Inflammatory macrophage treated with lipopolysaccharide for 1 hour (primary cell): ENCODE data around the gene DHX8.

Source experiments
- DNase-seq, 2 donors: peaks; one replicate each; pipeline ENCODE4 v3.0.0-alpha.2; 2020 to 2022

Gene DHX8

DNA sequence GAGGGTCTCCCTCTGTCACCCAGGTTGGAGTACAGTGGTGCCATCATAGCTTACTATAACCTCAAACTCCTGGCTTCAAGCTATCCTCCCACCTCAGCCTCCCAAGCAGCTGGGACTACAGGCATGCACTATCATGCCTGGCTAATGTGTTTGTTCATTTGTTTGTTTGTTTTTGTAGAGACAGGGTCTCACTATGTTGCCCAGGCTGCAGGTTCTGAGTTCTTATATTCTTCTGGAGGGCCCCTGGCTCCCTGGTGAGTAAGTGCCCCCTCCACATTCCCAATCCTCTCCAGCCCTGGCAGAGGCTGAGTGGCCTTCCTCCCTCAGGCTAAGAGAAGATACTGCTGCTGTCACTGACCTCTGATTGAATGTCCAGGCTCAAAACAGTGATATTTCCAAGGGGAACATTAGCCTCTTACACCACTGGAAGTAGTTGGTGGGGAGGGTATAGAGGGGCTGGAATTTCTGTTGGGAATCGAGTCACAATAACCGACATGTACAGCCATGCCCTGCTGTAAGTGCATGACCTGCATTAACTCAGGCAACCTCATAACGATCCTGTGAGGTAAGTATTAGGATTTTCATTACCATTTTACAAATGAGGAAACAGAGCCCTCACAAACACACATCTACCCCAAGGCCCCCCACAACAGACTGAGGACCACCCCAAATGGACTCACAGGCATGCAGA, 65.1 kb downstream of the DHX8 start:
- no peak for DNase-seq

DNA sequence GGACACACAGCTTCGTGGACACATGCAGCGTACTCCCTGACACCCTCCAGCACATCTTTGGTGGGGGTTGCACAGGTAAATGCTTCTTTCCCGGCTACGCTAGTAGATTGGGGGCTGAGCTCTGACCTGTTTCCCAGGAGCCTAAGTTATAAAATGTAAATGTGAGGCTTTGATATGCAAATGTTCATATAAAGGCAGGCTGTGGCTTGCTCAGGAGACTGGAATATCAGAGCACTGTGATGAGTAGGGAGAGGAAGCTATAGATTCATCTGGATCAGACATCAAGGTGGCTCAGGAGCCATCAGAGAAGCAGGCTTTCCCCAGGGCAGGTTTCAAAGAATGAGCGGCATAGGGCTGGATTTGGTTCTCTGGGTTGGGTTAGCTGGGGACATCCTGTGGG, 65.7 kb downstream of the DHX8 start:
- DNase-seq, result no peak

DNA sequence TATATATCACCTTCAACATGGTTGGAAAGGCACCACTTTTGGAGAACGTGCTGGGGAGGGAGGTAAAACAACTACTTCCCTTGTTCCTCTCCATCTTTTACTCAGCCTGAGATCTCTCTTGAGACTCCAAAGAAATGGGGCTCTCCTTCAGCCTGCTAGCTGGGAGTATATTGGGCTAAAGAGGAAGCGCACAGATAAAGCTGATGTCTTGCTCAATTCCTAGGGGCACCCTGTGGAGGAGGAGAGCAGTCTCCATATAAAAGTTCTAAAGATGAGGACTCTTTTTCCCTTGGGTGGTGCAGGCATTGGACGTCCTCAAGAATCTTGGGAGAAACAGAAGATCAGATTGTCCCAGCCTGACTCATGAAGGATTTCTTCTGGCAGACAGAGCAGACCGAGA, 67.0 kb downstream of the DHX8 start:
- peak; percentile 18 to 36 for DNase-seq

DNA sequence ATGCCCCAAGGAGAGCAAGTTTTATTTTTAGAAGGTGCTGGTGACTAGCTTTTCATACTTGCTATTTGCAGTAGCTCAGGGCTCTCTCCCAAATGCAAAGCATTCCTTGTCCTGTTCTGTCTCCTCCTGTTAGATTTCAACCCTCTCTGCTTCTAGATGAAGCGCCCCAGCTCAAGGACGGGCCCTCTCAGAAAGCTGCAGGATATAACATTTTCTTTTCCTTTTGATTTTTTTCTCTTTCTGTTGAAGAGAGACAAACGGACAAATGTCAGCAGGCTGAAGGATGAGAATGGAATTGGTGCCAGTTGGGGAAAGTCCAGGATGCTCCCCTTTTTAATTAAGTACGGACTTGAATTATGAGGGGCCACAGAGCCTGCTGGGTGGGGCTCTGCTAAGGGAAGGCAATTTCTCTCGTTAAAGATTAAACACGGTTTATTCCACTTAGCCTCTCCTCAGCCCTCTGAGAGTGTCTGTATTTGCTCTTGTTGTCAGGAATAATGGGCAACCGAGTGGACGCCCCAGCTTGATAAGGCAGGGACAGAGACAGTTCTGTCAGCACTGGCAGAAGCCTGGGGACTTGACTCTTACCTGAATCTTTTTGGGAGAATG, 68.6 kb downstream of the DHX8 start:
- DNase-seq, result no peak

DNA sequence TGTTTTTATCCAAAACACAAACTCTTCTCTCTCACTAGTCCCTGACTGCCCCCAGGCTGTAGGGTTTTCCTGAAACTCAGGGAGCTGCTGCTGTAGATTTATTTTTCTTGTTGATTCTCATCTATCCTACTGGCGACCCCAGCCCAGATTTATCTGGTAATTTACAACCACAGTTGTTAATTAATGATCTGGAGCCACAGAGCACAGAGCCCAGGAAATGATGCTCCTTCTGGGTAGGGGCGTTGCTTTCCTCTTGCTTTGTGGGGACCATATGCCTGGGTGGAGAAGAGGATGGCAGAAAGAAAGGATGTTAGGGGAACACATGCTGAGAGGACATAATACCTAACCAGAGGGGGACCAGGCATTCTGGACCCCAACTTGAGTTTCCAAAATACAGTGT, 69.8 kb downstream of the DHX8 start:
- DNase-seq, result no peak

DNA sequence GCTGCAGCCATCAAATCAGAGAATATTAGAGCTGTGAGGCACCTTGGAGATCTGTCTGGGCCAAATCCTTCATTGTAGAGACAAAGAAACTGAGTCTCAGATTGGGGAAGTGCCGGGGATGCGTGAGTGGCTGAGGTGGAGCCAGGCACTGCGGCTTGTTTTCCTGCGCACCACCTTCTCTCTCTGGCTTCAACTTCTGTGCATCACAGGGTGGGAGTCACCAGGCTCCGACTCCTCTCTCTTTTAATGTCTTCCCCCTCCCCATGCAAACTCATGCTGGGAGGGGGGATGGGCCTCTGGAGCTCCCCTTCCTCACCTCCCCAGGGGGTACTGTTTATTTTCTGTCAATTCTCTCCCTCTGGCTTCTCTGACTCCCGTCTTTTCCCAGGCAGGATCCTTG, 71.1 kb downstream of the DHX8 start:
- DNase-seq, result no peak

DNA sequence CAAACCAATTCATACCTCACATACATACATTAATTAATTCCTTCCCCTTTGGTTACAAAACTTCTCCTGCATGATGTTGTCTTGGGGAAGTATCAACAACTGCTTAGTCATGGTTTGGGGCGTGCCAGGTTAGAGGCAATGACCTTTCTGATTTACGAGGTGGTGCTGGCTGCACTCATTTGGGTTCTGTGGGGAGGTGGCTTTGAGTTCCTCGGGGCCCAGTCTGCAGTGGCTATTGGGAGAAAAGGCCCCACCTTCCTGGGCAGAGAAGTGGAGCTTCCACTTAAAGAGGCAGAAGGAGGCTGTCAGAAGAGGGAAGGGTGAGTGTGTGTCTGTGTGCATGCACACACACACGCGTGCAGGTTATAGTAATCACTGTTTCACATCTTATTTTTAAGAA, 72.5 kb downstream of the DHX8 start:
- DNase-seq, result peak; percentile 72 to 81

DNA sequence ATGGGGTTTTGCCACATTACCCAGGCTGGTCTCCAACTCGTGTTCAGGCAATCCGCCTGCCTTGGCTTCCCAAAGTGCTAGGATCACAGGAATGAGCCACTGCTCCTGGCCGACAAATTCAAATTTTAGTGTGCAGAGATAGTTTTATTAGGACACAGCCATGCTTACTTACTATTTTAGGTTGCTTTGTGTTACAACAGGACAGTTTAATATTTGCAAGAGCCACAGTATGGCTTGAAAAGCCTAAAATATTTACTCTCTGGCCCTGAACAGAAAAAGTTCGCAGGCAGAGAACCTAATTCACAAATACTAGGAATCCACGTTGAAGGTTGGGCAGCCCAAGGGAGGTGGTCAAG, 75.0 kb downstream of the DHX8 start:
- no peak for DNase-seq

DNA sequence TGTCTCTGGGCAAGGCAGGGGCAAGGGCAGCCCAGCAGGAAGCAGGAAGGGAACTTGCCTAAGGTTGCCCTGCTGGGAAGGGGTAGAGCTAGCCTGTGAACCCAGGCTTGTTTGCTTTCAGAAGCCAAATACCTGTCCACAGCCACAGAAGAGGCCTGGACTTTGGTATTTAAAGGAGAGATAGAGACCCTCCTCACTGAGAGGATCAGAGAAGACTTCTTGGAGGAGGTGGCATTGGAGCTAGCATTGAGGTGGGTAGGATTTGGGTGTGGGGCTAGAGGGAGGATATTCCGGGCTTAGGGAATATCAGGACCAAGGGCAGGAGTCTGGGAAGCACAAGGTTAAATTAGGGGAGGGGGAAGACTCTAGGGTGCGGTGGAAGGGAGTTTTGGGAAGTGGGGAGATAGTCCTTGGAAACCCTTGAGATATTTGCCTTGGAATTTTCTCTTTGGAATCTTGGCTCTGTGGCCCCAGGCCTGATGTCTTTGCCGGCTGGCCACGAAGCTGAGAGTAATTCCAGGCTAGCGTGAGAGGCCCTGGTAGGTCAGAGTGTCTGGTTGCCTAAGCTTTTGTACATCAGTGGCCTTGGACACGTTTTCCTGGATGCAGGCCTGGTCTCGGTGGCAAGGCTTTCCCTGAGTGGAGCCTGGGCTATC, 75.5 kb downstream of the DHX8 start:
- DNase-seq, result no peak

DNA sequence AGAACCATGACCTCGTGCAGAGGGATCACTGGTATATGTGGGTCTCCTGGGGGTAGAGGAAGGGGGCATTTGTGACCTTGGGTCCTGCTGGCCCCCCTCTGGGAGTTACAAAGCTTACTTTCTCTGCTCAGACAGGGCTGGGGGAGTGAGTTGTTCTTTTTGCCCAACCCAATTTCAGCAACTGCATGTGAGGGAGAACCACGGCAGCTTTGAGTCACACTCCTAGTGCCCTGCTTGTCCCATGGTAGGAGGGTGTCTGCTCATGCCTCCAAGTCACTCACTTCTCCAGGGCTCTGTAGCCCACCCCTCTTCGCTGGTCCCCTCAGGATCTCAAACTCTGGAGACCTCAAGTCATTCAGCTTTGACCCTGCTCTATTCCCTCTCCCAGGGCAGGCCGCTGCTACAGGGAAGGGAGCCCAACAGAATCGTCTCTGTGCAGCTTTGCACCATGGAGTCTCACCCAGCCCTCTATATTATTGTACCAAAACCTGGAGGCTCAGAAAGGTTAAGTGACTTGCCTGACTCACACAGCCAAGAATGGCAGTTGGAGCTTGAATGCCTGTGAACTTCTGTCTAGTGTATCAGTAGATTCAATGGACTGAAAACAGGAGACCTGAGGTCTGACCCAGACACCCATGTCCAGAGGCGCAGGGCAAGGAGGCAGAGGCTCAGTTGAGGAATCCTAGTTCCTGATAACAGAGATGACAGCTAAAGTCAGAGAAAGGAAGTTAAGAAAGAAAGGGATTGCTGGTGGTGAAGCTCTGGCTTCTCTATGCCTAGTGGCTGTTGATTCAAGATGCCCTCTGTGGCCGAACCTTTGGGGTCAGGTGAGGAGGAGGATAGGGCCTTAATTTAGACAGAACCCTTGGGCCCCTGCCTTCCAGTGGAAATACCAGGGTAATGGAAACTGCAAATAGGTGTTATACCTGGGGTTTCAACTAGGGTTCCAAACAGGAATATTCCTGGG, 77.0 kb downstream of the DHX8 start:
- DNase-seq, result no peak

DNA sequence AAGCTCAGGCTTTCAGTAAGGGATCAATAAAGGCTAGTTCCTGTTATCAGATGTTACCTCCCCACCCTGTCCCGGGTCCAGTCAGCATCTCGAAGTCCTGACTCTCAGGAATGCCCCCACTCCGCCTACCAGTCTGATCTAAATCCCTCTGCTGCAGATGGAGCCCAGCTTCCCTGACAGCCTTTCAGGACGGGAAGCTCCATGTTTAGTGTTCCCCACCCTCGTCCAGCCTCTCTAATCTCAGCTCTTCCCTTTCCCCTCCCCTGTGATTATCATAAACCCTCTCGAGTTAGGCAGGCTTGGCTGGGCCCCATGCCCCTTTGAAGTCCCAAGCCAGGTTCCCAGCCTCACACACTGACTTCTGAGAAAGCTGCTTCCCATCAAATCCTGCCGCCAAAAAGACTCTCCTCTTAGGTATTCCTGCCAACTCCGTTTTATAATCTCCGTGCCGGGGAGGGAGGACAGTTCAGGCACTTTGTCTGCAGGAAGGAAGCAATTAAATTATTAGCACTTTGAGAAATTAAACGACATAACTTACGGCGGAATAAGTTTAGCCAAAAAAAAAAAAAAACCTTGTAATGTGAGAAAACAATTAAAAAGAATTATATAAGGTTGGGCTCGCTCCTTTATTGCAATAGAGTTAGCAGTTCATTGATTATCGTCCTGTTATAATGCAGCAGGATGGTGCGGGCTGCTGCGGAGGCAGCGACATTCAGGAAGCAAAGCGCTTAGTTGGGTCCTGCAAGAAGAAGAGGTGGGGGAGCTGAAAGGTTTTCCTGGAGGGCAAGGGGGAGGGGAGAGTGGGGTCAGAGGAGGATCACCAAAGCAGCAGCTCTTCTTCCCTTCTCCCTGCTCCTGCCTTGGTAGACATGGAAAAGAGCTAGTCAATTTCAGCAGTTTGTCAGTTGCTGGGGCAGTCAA, 79.2 kb downstream of the DHX8 start:
- no peak for DNase-seq

DNA sequence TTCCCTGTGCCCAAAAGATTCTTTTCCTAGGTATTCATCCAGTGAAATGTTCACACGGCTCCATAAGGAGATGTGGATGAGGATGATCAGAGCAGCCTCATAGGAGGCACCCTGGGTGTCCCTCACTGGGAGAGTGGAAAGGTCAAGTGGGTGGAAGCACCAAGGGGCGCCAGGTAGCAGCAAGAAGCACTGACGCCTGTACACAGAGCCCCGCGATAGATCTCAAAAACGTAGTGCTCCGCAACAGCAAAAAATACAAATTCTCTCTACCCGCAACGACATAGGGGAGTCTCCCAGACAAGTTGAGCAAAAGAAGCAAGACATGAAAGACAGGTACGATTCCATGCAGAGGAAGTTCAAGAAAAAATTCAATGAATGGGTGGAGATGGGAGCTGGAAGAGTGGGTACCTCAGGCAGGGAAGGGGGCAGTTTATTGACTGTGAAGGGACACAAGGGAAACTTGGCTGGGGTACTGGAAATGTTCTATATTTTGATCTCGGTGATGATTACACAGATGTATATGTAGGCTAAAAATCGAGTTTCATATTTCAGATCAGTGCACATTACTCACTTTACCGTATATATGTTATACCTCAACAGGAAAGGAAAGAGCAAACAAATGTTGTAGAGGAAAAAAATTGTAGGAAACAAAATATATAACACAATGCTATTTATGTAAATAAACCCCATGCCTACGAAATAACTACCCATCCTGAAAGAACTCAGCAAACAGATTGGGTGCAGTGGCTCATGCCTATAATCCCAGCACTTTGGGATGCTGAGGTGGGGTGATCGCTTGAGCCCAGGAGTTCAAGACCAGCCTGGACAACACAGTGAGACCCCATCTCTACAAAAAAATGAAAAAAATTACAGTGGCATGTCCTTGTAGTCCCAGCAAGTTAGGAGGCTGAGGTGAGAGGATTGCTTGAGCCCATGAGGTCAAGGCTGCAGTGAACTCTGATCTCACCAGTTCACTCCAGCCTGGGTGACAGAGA, 80.1 kb downstream of the DHX8 start:
- no peak for DNase-seq

DNA sequence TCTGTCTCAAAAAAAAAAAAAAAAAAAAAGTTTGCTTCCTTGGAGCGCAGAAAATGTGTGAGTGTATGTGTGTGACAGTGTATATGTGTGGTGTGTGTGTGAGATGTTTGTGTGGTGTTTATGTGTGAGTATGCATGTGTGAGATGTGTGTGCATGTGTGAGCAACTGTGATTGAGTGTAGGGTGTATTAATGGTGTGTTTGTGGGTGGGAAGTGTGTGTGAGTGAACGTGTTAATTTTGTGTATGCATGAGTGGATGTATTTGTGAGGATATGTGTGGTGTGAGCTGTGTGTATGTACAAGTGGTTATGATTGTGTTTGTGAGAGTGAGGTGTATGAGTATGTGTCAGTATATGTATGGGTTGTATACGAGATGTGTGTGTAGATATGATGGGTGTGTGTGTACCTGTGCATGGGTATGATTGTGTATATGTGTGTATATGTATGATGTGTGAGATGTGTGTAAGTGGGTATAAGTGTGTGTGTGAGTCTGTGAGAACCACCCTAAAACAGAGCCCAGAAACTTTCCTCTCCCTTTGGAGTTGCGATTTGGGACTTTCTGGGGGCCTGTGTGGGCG, 84.8 kb downstream of the DHX8 start:
- DNase-seq, result no peak

DNA sequence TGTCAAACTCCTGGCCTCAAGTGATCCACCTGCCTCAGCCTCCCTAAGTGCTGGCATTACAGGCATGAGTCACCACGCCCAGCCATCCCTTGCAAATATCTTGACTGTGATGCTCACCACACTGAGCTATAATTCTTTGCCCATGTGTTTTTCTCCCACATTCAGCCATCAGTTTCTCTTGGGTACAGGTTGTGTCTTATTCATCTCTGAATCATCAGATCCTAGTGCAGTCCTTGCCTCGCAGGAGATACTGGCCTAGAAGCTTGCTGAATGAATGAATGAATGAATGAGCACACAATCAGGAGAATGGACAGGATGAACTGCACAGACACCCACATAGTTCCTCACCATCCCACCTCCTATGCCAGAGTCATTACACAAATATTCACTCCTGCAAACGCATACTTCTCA, 86.7 kb downstream of the DHX8 start:
- DNase-seq, result no peak

DNA sequence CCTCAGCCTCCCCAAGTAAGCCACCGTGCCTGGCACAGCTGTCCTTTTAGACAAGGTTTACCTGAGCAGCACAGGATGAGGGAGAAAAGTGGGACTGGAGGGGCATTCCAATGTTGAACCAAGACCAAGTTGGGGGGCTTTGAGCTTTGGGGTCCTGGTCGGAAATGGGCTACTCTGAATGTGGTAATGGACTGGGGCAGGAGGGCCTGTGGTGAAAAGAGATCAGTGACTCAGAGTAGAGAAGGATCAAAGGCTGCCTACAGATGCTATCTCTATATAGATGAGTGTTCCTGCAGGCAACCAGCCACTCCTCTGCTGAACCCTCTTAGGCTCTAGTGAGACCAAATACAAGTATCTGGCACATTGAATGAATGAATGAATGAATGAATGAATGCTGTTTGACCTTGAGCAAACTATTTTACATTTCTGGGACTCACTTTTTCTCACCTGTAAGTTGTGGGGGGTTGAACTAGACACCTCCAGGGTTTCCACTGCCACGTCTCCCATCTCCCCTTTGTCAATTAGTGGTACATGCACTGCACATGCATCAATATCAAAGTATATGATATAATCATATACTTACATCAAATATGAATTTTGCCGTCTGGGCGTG, 88.7 kb downstream of the DHX8 start:
- DNase-seq, result no peak

DNA sequence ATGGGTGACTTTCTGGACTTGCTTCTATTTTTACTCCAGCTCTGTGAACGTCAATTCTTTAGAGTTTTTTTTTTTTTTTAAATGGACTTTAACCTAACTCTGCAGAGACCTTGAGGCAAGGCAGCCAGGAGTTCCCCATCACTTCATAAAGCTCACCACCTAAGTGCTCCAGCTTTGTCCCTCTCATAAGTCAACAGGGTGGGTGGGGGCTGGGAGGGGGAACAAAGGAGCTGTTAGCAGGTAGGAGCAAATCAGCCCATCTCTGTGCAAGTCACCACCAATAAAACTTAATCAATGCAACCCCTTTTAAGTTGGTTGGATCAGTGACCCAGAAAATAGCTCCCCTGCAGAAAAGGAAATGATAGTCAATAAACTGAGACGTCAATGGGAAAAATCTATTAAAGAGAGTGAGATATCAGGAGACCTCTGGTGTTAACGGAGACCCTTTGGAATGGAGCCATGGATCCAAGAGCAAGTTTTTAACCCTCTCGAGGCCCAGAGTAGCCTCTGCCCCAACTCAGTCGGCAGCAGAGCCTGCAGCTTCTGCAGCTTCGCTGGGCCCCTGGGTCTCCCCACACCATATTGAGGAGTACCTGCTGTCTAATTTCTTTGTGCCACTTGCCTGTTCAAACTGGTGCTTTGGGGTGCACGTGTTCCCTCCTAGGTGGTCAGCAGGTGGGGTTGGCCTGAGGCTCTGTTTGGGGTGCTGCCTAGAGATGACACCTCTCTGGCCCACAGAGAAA, 90.0 kb downstream of the DHX8 start:
- no peak for DNase-seq

DNA sequence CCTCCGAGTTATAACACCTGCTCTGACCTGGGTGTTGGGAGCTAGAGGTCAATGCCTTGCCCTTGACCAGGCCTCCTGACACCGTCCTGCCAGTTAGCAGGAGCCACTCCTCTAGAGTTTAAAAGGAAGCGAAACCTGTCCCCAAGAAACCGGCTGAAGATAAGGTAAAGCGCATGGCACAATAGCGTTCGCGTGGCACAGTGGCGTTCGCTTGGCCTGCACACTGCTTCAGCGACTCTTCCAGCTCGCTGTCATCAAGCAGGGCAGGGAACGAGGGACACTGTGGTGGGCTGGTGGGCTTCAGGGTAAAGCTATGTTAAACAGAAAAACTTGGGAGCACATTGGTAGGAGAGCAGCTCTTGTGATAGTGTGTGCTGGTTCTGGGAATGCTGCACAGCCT, 90.6 kb downstream of the DHX8 start:
- DNase-seq, result no peak

DNA sequence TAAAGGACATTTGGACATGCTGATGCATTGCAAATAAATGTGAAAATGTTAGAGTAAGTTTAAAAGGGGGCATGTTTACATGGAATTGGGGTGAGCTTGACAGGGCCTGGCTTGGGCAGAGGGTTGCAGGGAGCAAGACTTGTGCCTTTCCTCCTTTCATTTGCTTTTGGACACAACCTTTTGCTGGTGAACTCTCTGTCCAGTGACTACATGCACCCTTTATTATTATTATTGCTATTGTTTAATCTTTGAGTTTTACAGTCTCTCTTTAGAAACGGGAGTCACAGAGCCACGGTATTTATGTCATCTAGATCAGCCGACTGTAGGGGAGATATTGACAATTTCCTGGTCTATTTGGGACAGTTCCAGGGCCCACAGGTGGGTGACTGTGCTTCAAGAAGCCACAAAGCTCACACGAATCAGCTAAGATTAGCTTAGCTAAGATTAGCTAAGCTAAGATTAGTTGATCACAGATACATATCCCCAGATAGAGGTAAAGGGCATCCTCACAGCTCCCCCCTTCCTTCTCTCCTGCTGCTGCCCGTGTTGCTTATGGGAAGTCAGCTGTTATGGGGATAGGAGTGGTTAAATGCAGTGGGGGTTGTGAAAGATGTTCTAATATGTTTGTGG, 91.2 kb downstream of the DHX8 start:
- DNase-seq, result no peak
